ENCODE measurements around the gene RNF5. TPM values are rescaled to one million over a fixed set of nuclear protein-coding genes. Genes with fewer than 3 reads are reported as not detected.

The RNF5 gene
- polyA plus RNA-seq, 1 of the 3 experiments (the other 2 are of a cell fraction) = 110 TPM

- TF ChIP-seq ZBTB33 (IDR thresholded peaks at IDR 0.05; ENCODE audit: borderline replicate concordance, low read depth) = peak; percentile 75; the same call in 1 of the 2 replicates
- no peak for TF ChIP-seq FOXM1 (IDR thresholded peaks at IDR 0.05; ENCODE audit: low read depth)
- no peak for TF ChIP-seq EZH2phosphoT487 (IDR thresholded peaks at IDR 0.05; ENCODE audit: borderline replicate concordance, low read depth)
- no peak for TF ChIP-seq IRF3 (IDR thresholded peaks at IDR 0.05; ENCODE audit: low read depth, low read length)
- TF ChIP-seq RFX5 (IDR thresholded peaks at IDR 0.05; ENCODE audit: low read length) = no peak
- peak; percentile 44 for TF ChIP-seq TAF1 (IDR thresholded peaks at IDR 0.05; ENCODE audit: borderline replicate concordance, low read depth, low read length)
- peak; percentile 64; the same call in 1 of the 2 replicates for TF ChIP-seq MXI1 (IDR thresholded peaks at IDR 0.05; ENCODE audit: low read depth, low read length)
- TF ChIP-seq FOXJ3 (CRISPR knock-in tag; IDR thresholded peaks at IDR 0.05) = 0 out of 2 replicates have a peak, but pooled peaks have one; percentile 60
- TF ChIP-seq REST (IDR thresholded peaks at IDR 0.05; ENCODE audit: low read depth, low read length) = no peak
- no peak for TF ChIP-seq FOSL2 (IDR thresholded peaks at IDR 0.05; ENCODE audit: borderline replicate concordance, low read depth)
- no peak for TF ChIP-seq USF1 (IDR thresholded peaks at IDR 0.05; ENCODE audit: borderline replicate concordance, low read depth)
- peak; percentile 25; the same call in 1 of the 2 replicates for TF ChIP-seq CTCF (IDR thresholded peaks at IDR 0.05)
- no peak for TF ChIP-seq NFIC (IDR thresholded peaks at IDR 0.05; ENCODE audit: borderline replicate concordance)
- TF ChIP-seq POLR2AphosphoS5 (IDR thresholded peaks at IDR 0.05; ENCODE audit: low read depth, low read length) = peak; percentile 64; the same call in 1 of the 2 replicates
- TF ChIP-seq YY1 (IDR thresholded peaks at IDR 0.05; ENCODE audit: low read depth) = 0 out of 2 replicates have a peak, but pooled peaks have one; percentile 55
- TF ChIP-seq RAD21 (IDR thresholded peaks at IDR 0.05; ENCODE audit: low read length) = no peak; the same call in 1 of the 2 replicates
- no peak for TF ChIP-seq NRF1 (IDR thresholded peaks at IDR 0.05; ENCODE audit: low read depth, low read length)
Observed at GRCh38 chr6:32153564-32154513, 24.4 kb upstream of the RNF5 start, which contains the start of gene PPT2 (continued).

Data from SK-N-SH (cell line).